ENCODE results near the gene EPB41L2. TPM values are rescaled to one million over a fixed set of nuclear protein-coding genes. Genes with fewer than 3 reads are reported as not detected.

The EPB41L2 gene
- total RNA-seq, 1 experiment from 2014 or later: 91.7 TPM

DNA sequence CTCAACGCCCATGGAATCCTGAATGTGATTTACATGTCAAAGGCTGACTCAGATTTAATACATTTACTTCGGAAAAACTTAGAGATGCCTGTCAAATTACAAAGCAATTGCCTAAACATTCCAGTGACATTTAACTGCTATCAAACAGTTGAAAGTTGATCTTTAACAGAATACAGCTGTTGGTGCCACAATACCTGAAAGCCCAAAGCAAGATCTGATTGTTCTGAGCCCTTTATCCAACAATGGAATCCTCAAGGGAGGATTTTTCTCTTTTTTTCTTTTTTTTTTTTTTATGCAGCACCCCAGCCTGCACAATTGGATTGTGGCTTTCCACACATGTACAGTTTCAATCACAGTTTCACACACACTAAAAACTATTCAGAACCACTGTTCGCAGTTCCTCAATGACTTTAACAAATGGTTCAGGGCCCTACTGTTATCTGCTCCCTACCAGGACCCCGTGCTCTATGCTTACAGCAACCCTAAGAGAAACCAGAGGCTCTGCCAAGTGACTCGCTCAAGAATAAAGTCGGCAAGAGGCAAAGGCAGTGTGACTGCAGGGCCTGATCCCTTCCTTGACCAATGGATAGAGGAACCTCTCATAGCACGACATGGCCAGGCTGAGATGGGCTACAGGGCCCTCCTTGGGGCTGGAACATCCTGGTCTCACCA, 33.3 kb downstream of the EPB41L2 start:
- Histone ChIP-seq H3K9me3 (no peaks in the 10 kb centered on the region), H3K36me3 (ENCODE audit: control insufficient read depth, insufficient read depth, low read length) (no peaks in the 10 kb centered on the region), H3K27me3 (replicated peaks; ENCODE audit: control insufficient read depth, insufficient read depth, low read length) (no peaks in the 10 kb centered on the region), H3K4me3 (ENCODE audit: low read depth, low read length) (no peak overlapping the region), H3K4me1 (no peaks in the 10 kb centered on the region)
- no peak overlapping the region for H3K4me3 Mint-ChIP-seq (ENCODE audit: unreplicated experiment)
- CTCF ChIA-PET: no interaction called here
- TF ChIP-seq CTCF (IDR thresholded peaks at IDR 0.05; ENCODE audit: insufficient read depth in 1 of 2, low read depth in 1 of 2, low read length in 1 of 2, severe bottlenecking in 1 of 2, unreplicated experiment in 1 of 2): no peak
- POLR2A ChIA-PET: no interaction called here
- H3K36me3 Mint-ChIP-seq (ENCODE audit: insufficient read depth, unreplicated experiment): no peaks in the 10 kb centered on the region
- no peak overlapping the region for H3K27ac Mint-ChIP-seq (ENCODE audit: unreplicated experiment)
- no peaks in the 10 kb centered on the region for H3K9me3 Mint-ChIP-seq (ENCODE audit: unreplicated experiment)
- peaks cover 8% of the 10 kb centered on the region for H3K4me1 Mint-ChIP-seq (ENCODE audit: low read depth, unreplicated experiment)
- intact Hi-C loops (cut with micrococcal nuclease; ENCODE audit: unreplicated experiment): no loop called here
- DNase-seq: no peak
- no TSS peak for BruUV-seq (replicated peaks)
- no peaks in the 10 kb centered on the region for H3K27me3 Mint-ChIP-seq (ENCODE audit: insufficient read depth, unreplicated experiment)

DNA sequence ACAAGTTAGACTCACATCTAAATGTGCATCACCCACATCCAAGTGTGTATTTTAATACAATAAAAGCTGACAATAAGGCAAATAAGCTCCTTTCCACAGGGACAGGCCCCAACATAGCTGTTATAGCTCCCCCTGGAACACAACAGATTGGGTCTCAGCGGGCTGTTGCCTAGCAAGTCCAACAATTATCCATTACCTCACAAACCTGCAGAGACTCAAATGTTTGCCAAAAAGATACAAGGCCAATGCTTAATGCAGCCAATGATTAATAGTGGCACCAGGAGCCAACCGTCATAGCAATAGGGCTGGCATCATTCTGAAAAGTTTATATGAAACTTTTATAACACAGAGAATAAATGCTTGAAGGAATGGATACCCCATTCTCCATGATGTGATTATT, 35.7 kb downstream of the EPB41L2 start:
- H3K27me3 Mint-ChIP-seq (ENCODE audit: insufficient read depth, unreplicated experiment): no peaks in the 10 kb centered on the region
- no peaks in the 10 kb centered on the region for H3K9me3 Mint-ChIP-seq (ENCODE audit: unreplicated experiment)
- intact Hi-C loops (cut with micrococcal nuclease; ENCODE audit: unreplicated experiment): no loop called here
- Histone ChIP-seq H3K4me1 (no peaks in the 10 kb centered on the region), H3K9me3 (no peaks in the 10 kb centered on the region), H3K36me3 (ENCODE audit: control insufficient read depth, insufficient read depth, low read length) (no peaks in the 10 kb centered on the region), H3K27me3 (replicated peaks; ENCODE audit: control insufficient read depth, insufficient read depth, low read length) (no peaks in the 10 kb centered on the region), H3K4me3 (ENCODE audit: low read depth, low read length) (no peak overlapping the region)
- no peak overlapping the region for H3K4me3 Mint-ChIP-seq (ENCODE audit: unreplicated experiment)
- H3K36me3 Mint-ChIP-seq (ENCODE audit: insufficient read depth, unreplicated experiment): no peaks in the 10 kb centered on the region
- POLR2A ChIA-PET: no interaction called here
- no peak for TF ChIP-seq CTCF (IDR thresholded peaks at IDR 0.05; ENCODE audit: insufficient read depth in 1 of 2, low read depth in 1 of 2, low read length in 1 of 2, severe bottlenecking in 1 of 2, unreplicated experiment in 1 of 2)
- peaks cover 8% of the 10 kb centered on the region for H3K4me1 Mint-ChIP-seq (ENCODE audit: low read depth, unreplicated experiment)
- DNase-seq: no peak
- no TSS peak for BruUV-seq (replicated peaks)
- CTCF ChIA-PET: no interaction called here
- no peak overlapping the region for H3K27ac Mint-ChIP-seq (ENCODE audit: unreplicated experiment)

GRCh38 chr6:131026243-131026642, 36.8 kb downstream of the EPB41L2 start:
- Histone ChIP-seq H3K9me3 (no peaks in the 10 kb centered on the region), H3K27me3 (replicated peaks; ENCODE audit: control insufficient read depth, insufficient read depth, low read length) (no peaks in the 10 kb centered on the region), H3K4me3 (ENCODE audit: low read depth, low read length) (no peak overlapping the region), H3K4me1 (no peaks in the 10 kb centered on the region), H3K36me3 (ENCODE audit: control insufficient read depth, insufficient read depth, low read length) (no peaks in the 10 kb centered on the region)
- no peak for DNase-seq
- BruUV-seq (replicated peaks): no TSS peak
- no peak overlapping the region for H3K27ac Mint-ChIP-seq (ENCODE audit: unreplicated experiment)
- H3K27me3 Mint-ChIP-seq (ENCODE audit: insufficient read depth, unreplicated experiment): no peaks in the 10 kb centered on the region
- intact Hi-C loops (cut with micrococcal nuclease; ENCODE audit: unreplicated experiment): no loop called here
- H3K4me1 Mint-ChIP-seq (ENCODE audit: low read depth, unreplicated experiment): peaks cover 8% of the 10 kb centered on the region
- H3K9me3 Mint-ChIP-seq (ENCODE audit: unreplicated experiment): no peaks in the 10 kb centered on the region
- CTCF ChIA-PET: no interaction called here
- H3K4me3 Mint-ChIP-seq (ENCODE audit: unreplicated experiment): no peak overlapping the region
- no peak for TF ChIP-seq CTCF (IDR thresholded peaks at IDR 0.05; ENCODE audit: insufficient read depth in 1 of 2, low read depth in 1 of 2, low read length in 1 of 2, severe bottlenecking in 1 of 2, unreplicated experiment in 1 of 2)
- POLR2A ChIA-PET: no interaction called here
- H3K36me3 Mint-ChIP-seq (ENCODE audit: insufficient read depth, unreplicated experiment): no peaks in the 10 kb centered on the region

All from Caco-2 (cell line).